Measurements from ENCODE around the gene FBN3.

FBN3 gene

GRCh38 chr19:8069096-8069973 is 80.1 kb downstream of the FBN3 start:
- no peak overlapping the region for H3K4me3 ChIP-seq (ENCODE audit: low read depth in 1 of 2, low read length in 2 of 2)
- no peaks in the 10 kb centered on the region for H3K36me3 ChIP-seq (ENCODE audit: control insufficient read depth in 1 of 2, insufficient read depth in 2 of 2, low read length in 2 of 2)
- peaks cover 3 to 16% of the 10 kb centered on the region in 2 donors for H3K9me3 ChIP-seq (ENCODE audit: control insufficient read depth in 1 of 2, low read length in 2 of 2)
- H3K27ac ChIP-seq (ENCODE audit: low read length), result no peak overlapping the region
- no peaks in the 10 kb centered on the region for H3K27me3 ChIP-seq (ENCODE audit: low read depth, low read length)
- H3K4me1 ChIP-seq (ENCODE audit: control insufficient read depth in 1 of 2, insufficient read depth in 2 of 2, low read length in 2 of 2), result no peaks in the 10 kb centered on the region

- no peak overlapping the region for H3K4me3 ChIP-seq (ENCODE audit: low read depth in 1 of 2, low read length in 2 of 2)
These were observed 83.5 kb downstream of the FBN3 start for GRCh38 chr19:8065875-8066261.

GRCh38 chr19:8064911-8065874 is 84.2 kb downstream of the FBN3 start:
- no peak overlapping the region for H3K4me3 ChIP-seq (ENCODE audit: low read depth in 1 of 2, low read length in 2 of 2)
- H3K9me3 ChIP-seq (ENCODE audit: control insufficient read depth in 1 of 2, low read length in 2 of 2), result peaks cover 3 to 13% of the 10 kb centered on the region in 2 donors
- H3K4me1 ChIP-seq (ENCODE audit: control insufficient read depth in 1 of 2, insufficient read depth in 2 of 2, low read length in 2 of 2), result no peaks in the 10 kb centered on the region
- no peak overlapping the region for H3K27ac ChIP-seq (ENCODE audit: low read length)
- no peaks in the 10 kb centered on the region for H3K36me3 ChIP-seq (ENCODE audit: control insufficient read depth in 1 of 2, insufficient read depth in 2 of 2, low read length in 2 of 2)
- H3K27me3 ChIP-seq (ENCODE audit: low read depth, low read length), result no peaks in the 10 kb centered on the region

More at GRCh38 chr19:8065875-8066261, 83.5 kb downstream of the FBN3 start:
- H3K27ac ChIP-seq (ENCODE audit: low read length), result no peak overlapping the region
- H3K27me3 ChIP-seq (ENCODE audit: low read depth, low read length), result no peaks in the 10 kb centered on the region
- H3K9me3 ChIP-seq (ENCODE audit: control insufficient read depth in 1 of 2, low read length in 2 of 2), result peaks cover 3 to 16% of the 10 kb centered on the region in 2 donors
- no peaks in the 10 kb centered on the region for H3K36me3 ChIP-seq (ENCODE audit: control insufficient read depth in 1 of 2, insufficient read depth in 2 of 2, low read length in 2 of 2)
- no peaks in the 10 kb centered on the region for H3K4me1 ChIP-seq (ENCODE audit: control insufficient read depth in 1 of 2, insufficient read depth in 2 of 2, low read length in 2 of 2)

DNA sequence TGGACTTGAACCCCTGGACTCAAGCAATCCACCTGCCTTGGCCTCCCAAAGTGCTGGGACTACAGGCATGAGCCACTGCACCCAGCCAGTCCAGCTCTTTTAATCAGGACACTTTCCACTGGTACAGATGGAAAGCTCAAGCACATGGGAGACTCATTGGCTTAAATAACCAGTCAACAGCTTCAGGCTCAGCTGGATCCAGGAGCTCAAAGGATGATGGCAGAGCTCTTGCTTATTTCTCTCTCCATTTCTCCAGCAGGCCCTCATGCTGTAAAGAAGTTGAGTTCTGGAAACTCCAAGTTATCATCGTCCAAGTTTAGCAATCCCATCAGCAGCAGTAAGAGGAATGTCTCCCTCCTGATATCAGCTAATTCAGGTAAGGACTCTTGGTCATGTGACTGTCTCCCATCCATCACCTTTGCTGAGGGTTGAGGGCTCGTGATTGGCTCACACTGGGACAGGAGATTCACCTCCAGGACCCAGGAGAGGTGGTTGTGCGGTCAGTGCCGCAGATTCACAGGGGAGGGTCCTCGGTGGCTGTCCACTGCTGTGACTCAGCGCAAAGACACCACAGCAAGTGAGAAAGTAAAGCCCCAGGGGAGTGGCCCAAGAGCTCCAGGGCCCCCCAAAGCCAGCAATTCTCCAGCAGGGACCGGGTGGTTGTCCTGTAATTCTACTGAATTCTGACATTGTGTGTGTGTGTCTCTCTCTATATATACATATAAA is 91.7 kb downstream of the FBN3 start:
- H3K9me3 ChIP-seq (ENCODE audit: control insufficient read depth in 1 of 2, low read length in 2 of 2), result no peaks in the 10 kb centered on the region
- no peaks in the 10 kb centered on the region for H3K27me3 ChIP-seq (ENCODE audit: low read depth, low read length)
- H3K4me1 ChIP-seq (ENCODE audit: control insufficient read depth in 1 of 2, insufficient read depth in 2 of 2, low read length in 2 of 2), result no peaks in the 10 kb centered on the region
- no peak overlapping the region for H3K27ac ChIP-seq (ENCODE audit: low read length)
- no peak overlapping the region for H3K4me3 ChIP-seq (ENCODE audit: low read depth in 1 of 2, low read length in 2 of 2)
- H3K36me3 ChIP-seq (ENCODE audit: control insufficient read depth in 1 of 2, insufficient read depth in 2 of 2, low read length in 2 of 2), result no peaks in the 10 kb centered on the region

- Histone ChIP-seq H3K27me3 (ENCODE audit: low read depth, low read length) (no peaks in the 10 kb centered on the region), H3K27ac (ENCODE audit: low read length) (no peak overlapping the region), H3K9me3 (ENCODE audit: control insufficient read depth in 1 of 2, low read length in 2 of 2) (no peaks in the 10 kb centered on the region), H3K4me1 (ENCODE audit: control insufficient read depth in 1 of 2, insufficient read depth in 2 of 2, low read length in 2 of 2) (no peaks in the 10 kb centered on the region), H3K36me3 (ENCODE audit: control insufficient read depth in 1 of 2, insufficient read depth in 2 of 2, low read length in 2 of 2) (no peaks in the 10 kb centered on the region), H3K4me3 (ENCODE audit: low read depth in 1 of 2, low read length in 2 of 2) (no peak overlapping the region)
These were observed 92.9 kb downstream of the FBN3 start for GRCh38 chr19:8056533-8056932.

- no peaks in the 10 kb centered on the region for H3K27me3 ChIP-seq (ENCODE audit: low read depth, low read length)
- H3K4me3 ChIP-seq (ENCODE audit: low read depth in 1 of 2, low read length in 2 of 2), result peak overlapping the region in 1 of 2 donors; percentile 42
- peaks cover 0 to 11% of the 10 kb centered on the region in 2 donors for H3K4me1 ChIP-seq (ENCODE audit: control insufficient read depth in 1 of 2, insufficient read depth in 2 of 2, low read length in 2 of 2)
- H3K36me3 ChIP-seq (ENCODE audit: control insufficient read depth in 1 of 2, insufficient read depth in 2 of 2, low read length in 2 of 2), result no peaks in the 10 kb centered on the region
- peak overlapping the region; percentile 23 for H3K27ac ChIP-seq (ENCODE audit: low read length)
- no peaks in the 10 kb centered on the region for H3K9me3 ChIP-seq (ENCODE audit: control insufficient read depth in 1 of 2, low read length in 2 of 2)
These were observed 95.2 kb downstream of the FBN3 start for GRCh38 chr19:8054169-8054568.

GRCh38 chr19:8052464-8052859 is 96.9 kb downstream of the FBN3 start, which contains the start of gene CCL25:
CCL25 (plus strand) TSS chr19:8052760; CDS start chr19:8053050, 290 bp downstream.
- Histone ChIP-seq H3K27me3 (ENCODE audit: low read depth, low read length) (no peaks in the 10 kb centered on the region), H3K27ac (ENCODE audit: low read length) (peak within 1 kb of the TSS; percentile 65), H3K4me3 (ENCODE audit: low read depth in 1 of 2, low read length in 2 of 2) (peak within 1 kb of the TSS in 1 of 2 donors; percentile 42), H3K4me1 (ENCODE audit: control insufficient read depth in 1 of 2, insufficient read depth in 2 of 2, low read length in 2 of 2) (peaks cover 0 to 11% of the 10 kb centered on the region in 2 donors), H3K36me3 (ENCODE audit: control insufficient read depth in 1 of 2, insufficient read depth in 2 of 2, low read length in 2 of 2) (no peaks in the 10 kb centered on the region), H3K9me3 (ENCODE audit: control insufficient read depth in 1 of 2, low read length in 2 of 2) (no peaks in the 10 kb centered on the region)

GRCh38 chr19:8050274-8051096 is 98.9 kb downstream of the FBN3 start:
- Histone ChIP-seq H3K36me3 (ENCODE audit: control insufficient read depth in 1 of 2, insufficient read depth in 2 of 2, low read length in 2 of 2) (no peaks in the 10 kb centered on the region), H3K27ac (ENCODE audit: low read length) (no peak overlapping the region), H3K4me3 (ENCODE audit: low read depth in 1 of 2, low read length in 2 of 2) (peak overlapping the region; percentile 26 to 56), H3K9me3 (ENCODE audit: control insufficient read depth in 1 of 2, low read length in 2 of 2) (no peaks in the 10 kb centered on the region), H3K4me1 (ENCODE audit: control insufficient read depth in 1 of 2, insufficient read depth in 2 of 2, low read length in 2 of 2) (peaks cover 0 to 11% of the 10 kb centered on the region in 2 donors), H3K27me3 (ENCODE audit: low read depth, low read length) (no peaks in the 10 kb centered on the region)

DNA sequence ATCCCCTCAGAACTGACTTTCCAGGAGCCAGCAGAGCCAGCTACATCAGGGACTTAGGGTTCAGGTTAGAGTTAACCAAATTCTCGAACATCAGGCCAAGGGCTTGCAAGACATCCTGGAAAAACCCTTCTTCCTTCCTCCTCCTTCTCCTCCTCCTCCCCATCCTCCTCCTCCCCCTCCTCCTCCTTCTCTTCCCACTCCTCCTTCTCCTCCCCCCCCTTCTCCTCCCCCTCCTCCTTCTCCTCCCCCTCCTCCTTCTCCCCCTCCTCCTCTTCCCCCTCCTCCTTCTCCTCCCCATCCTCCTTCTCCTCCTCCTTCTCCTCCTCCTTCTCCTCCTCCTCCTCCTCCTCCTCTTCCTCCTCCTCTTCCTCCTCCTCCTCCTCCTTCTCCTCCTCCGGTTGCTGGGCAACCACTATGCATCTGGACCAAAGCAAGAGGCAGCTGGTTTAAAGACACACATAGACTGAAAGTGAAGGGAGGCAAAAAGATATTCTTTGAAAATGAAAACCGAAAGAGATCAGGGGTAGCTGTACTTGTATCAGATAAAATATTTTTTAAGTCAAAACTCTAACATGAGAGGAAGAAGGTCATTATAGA is 102.7 kb downstream of the FBN3 start:
- H3K27me3 ChIP-seq (ENCODE audit: low read depth, low read length), result no peaks in the 10 kb centered on the region
- no peak overlapping the region for H3K4me3 ChIP-seq (ENCODE audit: low read depth in 1 of 2, low read length in 2 of 2)
- no peaks in the 10 kb centered on the region for H3K9me3 ChIP-seq (ENCODE audit: control insufficient read depth in 1 of 2, low read length in 2 of 2)
- no peaks in the 10 kb centered on the region for H3K36me3 ChIP-seq (ENCODE audit: control insufficient read depth in 1 of 2, insufficient read depth in 2 of 2, low read length in 2 of 2)
- H3K27ac ChIP-seq (ENCODE audit: low read length), result no peak overlapping the region
- H3K4me1 ChIP-seq (ENCODE audit: control insufficient read depth in 1 of 2, insufficient read depth in 2 of 2, low read length in 2 of 2), result peaks cover 0 to 11% of the 10 kb centered on the region in 2 donors

Data from muscle layer of duodenum (tissue), 2 donors.